Measurements from ENCODE around the gene TMEM181. TPM values are rescaled to one million over a fixed set of nuclear protein-coding genes. Genes with fewer than 3 reads are reported as not detected.

TMEM181 gene
- total RNA-seq, 3 donors from 2014 or later: 17.0 to 29.3 (median 28.5) TPM

GRCh38 chr6:158626360-158627167 lies 66.7 kb downstream of the TMEM181 start:
- Histone ChIP-seq H3K27me3 (no peaks in the 10 kb centered on the region), H3K9me3 (no peaks in the 10 kb centered on the region), H3K27ac (no peak overlapping the region), H3K36me3 (no peaks in the 10 kb centered on the region), H3K4me1 (no peaks in the 10 kb centered on the region), H3K4me3 (no peak overlapping the region)
- TF ChIP-seq POLR2AphosphoS5 (IDR thresholded peaks at IDR 0.05): no peak
- intact Hi-C loops (cut with DNase I; ENCODE audit: low total_unique reads): no loop called here
- DNase-seq (ENCODE audit: low spot score in 2 of 2): no peak

- Histone ChIP-seq H3K4me1 (no peaks in the 10 kb centered on the region), H3K27me3 (no peaks in the 10 kb centered on the region), H3K27ac (no peak overlapping the region), H3K4me3 (no peak overlapping the region), H3K36me3 (no peaks in the 10 kb centered on the region), H3K9me3 (no peaks in the 10 kb centered on the region)
- TF ChIP-seq POLR2A (IDR thresholded peaks at IDR 0.05) (no peak), CTCF (IDR thresholded peaks at IDR 0.05) (no peak), POLR2AphosphoS5 (IDR thresholded peaks at IDR 0.05) (no peak)
- no peak for DNase-seq (ENCODE audit: low spot score in 2 of 2)
- intact Hi-C loops (cut with DNase I; ENCODE audit: low total_unique reads): no loop called here
Measured at GRCh38 chr6:158627168-158627939, 67.5 kb downstream of the TMEM181 start.

- intact Hi-C loops (cut with DNase I; ENCODE audit: low total_unique reads): no loop called here
- Histone ChIP-seq H3K36me3 (no peaks in the 10 kb centered on the region), H3K4me1 (no peaks in the 10 kb centered on the region), H3K27me3 (no peaks in the 10 kb centered on the region), H3K9me3 (no peaks in the 10 kb centered on the region), H3K4me3 (no peak overlapping the region), H3K27ac (no peak overlapping the region)
- DNase-seq (ENCODE audit: low spot score in 2 of 2): no peak
- TF ChIP-seq POLR2AphosphoS5 (IDR thresholded peaks at IDR 0.05) (no peak), CTCF (IDR thresholded peaks at IDR 0.05) (no peak), POLR2A (IDR thresholded peaks at IDR 0.05) (no peak)
Measured at GRCh38 chr6:158627940-158628211, 68.0 kb downstream of the TMEM181 start.

- Histone ChIP-seq H3K27ac (no peak overlapping the region), H3K4me1 (no peaks in the 10 kb centered on the region), H3K4me3 (no peak overlapping the region), H3K27me3 (no peaks in the 10 kb centered on the region), H3K9me3 (no peaks in the 10 kb centered on the region), H3K36me3 (no peaks in the 10 kb centered on the region)
- TF ChIP-seq CTCF (IDR thresholded peaks at IDR 0.05): no peak
- TF ChIP-seq POLR2A (IDR thresholded peaks at IDR 0.05): no peak
- TF ChIP-seq POLR2AphosphoS5 (IDR thresholded peaks at IDR 0.05): no peak
- intact Hi-C loops (cut with DNase I; ENCODE audit: low total_unique reads): no loop called here
- no peak for DNase-seq (ENCODE audit: low spot score in 2 of 2)
Measured at GRCh38 chr6:158628542-158628941, 68.7 kb downstream of the TMEM181 start.

- intact Hi-C loops (cut with DNase I; ENCODE audit: low total_unique reads): no loop called here
- H3K27ac ChIP-seq: no peak overlapping the region
- H3K36me3 ChIP-seq: no peaks in the 10 kb centered on the region
- H3K4me3 ChIP-seq: no peak overlapping the region
- H3K4me1 ChIP-seq: no peaks in the 10 kb centered on the region
- TF ChIP-seq POLR2AphosphoS5 (IDR thresholded peaks at IDR 0.05) (no peak), CTCF (IDR thresholded peaks at IDR 0.05) (peak in 1 of 3 donors; percentile 26), POLR2A (IDR thresholded peaks at IDR 0.05) (no peak)
- DNase-seq (ENCODE audit: low spot score in 2 of 2): no peak
- H3K27me3 ChIP-seq: no peaks in the 10 kb centered on the region
- H3K9me3 ChIP-seq: no peaks in the 10 kb centered on the region
Measured at GRCh38 chr6:158629367-158630221, 69.7 kb downstream of the TMEM181 start.

All from breast epithelium (tissue), 4 donors.